Gastrocnemius medialis (tissue), 4 donors: ENCODE results near the gene SLC25A21. TPM values are rescaled to one million over a fixed set of nuclear protein-coding genes. Genes with fewer than 3 reads are reported as not detected.

Experiments used
- ATAC-seq, 2 donors: fragments of 150-250 bp; one replicate each; pipeline ENCODE4 v1.9.1; 2016
- DNase-seq, 2 donors: peaks; one replicate each; pipeline ENCODE4 v3.0.0-alpha.2; 2019
- H3K27ac ChIP-seq, 4 donors: fragments of 200-600 bp; sonication (generic); 1 replicate in 1 of 4; 2 replicates in 3 of 4; pipeline ENCODE4 v1.5.1; 2016 to 2018; ENCODE audit warnings: mild to moderate bottlenecking in 2 of 4, moderate library complexity in 1 of 4
- H3K27me3 ChIP-seq, 3 donors: fragments of 200-600 bp; sonication (generic) in 2 of 3; 1 replicate in 1 of 3; 2 replicates in 2 of 3; pipeline versions ENCODE4 v1.5.1 to v1.6.0; 2016 to 2019; ENCODE audit warnings: mild to moderate bottlenecking in 1 of 3, moderate library complexity in 1 of 3
- H3K36me3 ChIP-seq, 2 donors: fragments of 200-600 bp; sonication (generic) in 1 of 2; one replicate each; pipeline ENCODE4 v1.5.1; 2017 to 2018
- H3K4me1 ChIP-seq, 2 donors: fragments of 200-600 bp; sonication (generic) in 1 of 2; one replicate each; pipeline ENCODE4 v1.5.1; 2016 to 2017; ENCODE audit warnings: mild to moderate bottlenecking in 2 of 2
- H3K4me3 ChIP-seq, 4 donors: fragments of 200-600 bp; sonication (generic) in 3 of 4; 1 replicate in 1 of 4; 2 replicates in 3 of 4; pipeline ENCODE4 v1.5.1; 2016 to 2019; ENCODE audit warnings: mild to moderate bottlenecking in 2 of 4
- H3K9me3 ChIP-seq, 3 donors: fragments of 200-600 bp; sonication (generic) in 2 of 3; 1 replicate in 1 of 3; 2 replicates in 2 of 3; pipeline ENCODE4 v1.5.1; 2016 to 2019
- CTCF ChIP-seq, 5 experiments: fragments of 450-650 bp in 3 of 5; fragments of 200-600 bp in 2 of 5; sonication (generic) in 2 of 5; IDR thresholded peaks in 4 of 5; conservative IDR thresholded peaks in 1 of 5; 1 replicate in 4 of 5; 2 replicates in 1 of 5; pipeline ENCODE4 v1.5.1; 2016 to 2019; ENCODE audit warnings: antibody characterized with exemption in 5 of 5, mild to moderate bottlenecking in 3 of 5, moderate library complexity in 3 of 5
- POLR2A ChIP-seq, 2 donors: fragments of 450-650 bp; IDR thresholded peaks; one replicate each; pipeline ENCODE4 v1.6.1; 2017; ENCODE audit warnings: antibody characterized with exemption in 2 of 2, mild to moderate bottlenecking in 2 of 2, moderate library complexity in 2 of 2
- in situ Hi-C, 4 donors: fragments of 200-750 bp; cut with MboI; loops; one replicate each; pipeline versions ENCODE4 v1.15.0 to v1.8.0; 2017; ENCODE audit warnings: low sequenced_read_pairs in 4 of 4
- intact Hi-C: fragments of 100-400 bp; cut with DNase I; formaldehyde crosslinking; loops from one replicate; pipeline ENCODE4 v1.15.1; 2023; ENCODE audit warnings: low total_unique reads
- total RNA-seq, 4 donors: library from RNA; depleted of rRNA; stranded (reverse); fragments of >200 nt; gene quantifications; one replicate each; pipeline versions ENCODE4 v1.1.0 to v1.2.3, GENCODE V29; 2016

Gene SLC25A21
- total RNA-seq, 4 donors from 2014 or later: 1.9 TPM; not detected in 3

GRCh38 chr14:36938678-36939077, 233.7 kb downstream of the SLC25A21 start:
- no peaks in the 10 kb centered on the region for H3K4me1 ChIP-seq
- H3K27ac ChIP-seq: no peak overlapping the region
- TF ChIP-seq POLR2A (IDR thresholded peaks at IDR 0.05) (no peak), CTCF (IDR thresholded peaks at IDR 0.05 in 4 of 5, conservative IDR thresholded peaks at IDR 0.05 in 1 of 5) (no peak)
- DNase-seq: no peak
- no peaks in the 10 kb centered on the region for H3K27me3 ChIP-seq
- intact Hi-C loops (no loop called here), in situ Hi-C loops (loop anchor here in 2 of 4 donors (25.0 kb wide), 3 partner anchors 276 to 376 kb away; partner anchors contain the start of gene PAX9 (in 1 of the 2))
- H3K36me3 ChIP-seq: no peaks in the 10 kb centered on the region
- H3K4me3 ChIP-seq: no peak overlapping the region
- H3K9me3 ChIP-seq: no peaks in the 10 kb centered on the region
- no peak for ATAC-seq

- TF ChIP-seq CTCF (IDR thresholded peaks at IDR 0.05 in 4 of 5, conservative IDR thresholded peaks at IDR 0.05 in 1 of 5) (no peak), POLR2A (IDR thresholded peaks at IDR 0.05) (no peak)
- Histone ChIP-seq H3K9me3 (no peaks in the 10 kb centered on the region), H3K27me3 (no peaks in the 10 kb centered on the region), H3K4me3 (no peak overlapping the region), H3K36me3 (no peaks in the 10 kb centered on the region), H3K27ac (no peak overlapping the region), H3K4me1 (no peaks in the 10 kb centered on the region)
- ATAC-seq: no peak
- intact Hi-C loops: no loop called here
- no peak for DNase-seq
- in situ Hi-C loops: loop anchor here in 2 of 4 donors (25.0 kb wide), 3 partner anchors 274 to 374 kb away; partner anchors contain the start of gene PAX9 (in 1 of the 2)
These were observed 236.3 kb downstream of the SLC25A21 start for GRCh38 chr14:36935976-36936678.

- TF ChIP-seq CTCF (IDR thresholded peaks at IDR 0.05 in 4 of 5, conservative IDR thresholded peaks at IDR 0.05 in 1 of 5) (no peak), POLR2A (IDR thresholded peaks at IDR 0.05) (no peak)
- Histone ChIP-seq H3K36me3 (no peaks in the 10 kb centered on the region), H3K27me3 (no peaks in the 10 kb centered on the region), H3K4me1 (no peaks in the 10 kb centered on the region), H3K4me3 (no peak overlapping the region), H3K27ac (no peak overlapping the region), H3K9me3 (no peaks in the 10 kb centered on the region)
- DNase-seq (no peak), ATAC-seq (no peak)
- in situ Hi-C loops (loop anchor here in 2 of 4 donors (25.0 kb wide), 3 partner anchors 272 to 372 kb away; partner anchors contain the start of gene PAX9 (in 1 of the 2)), intact Hi-C loops (no loop called here)
These were observed 238.1 kb downstream of the SLC25A21 start for GRCh38 chr14:36934304-36934703.

GRCh38 chr14:36931791-36932190, 240.6 kb downstream of the SLC25A21 start:
- in situ Hi-C loops (loop anchor here in 2 of 4 donors (25.0 kb wide), 3 partner anchors 269 to 369 kb away; partner anchors contain the start of gene PAX9 (in 1 of the 2)), intact Hi-C loops (no loop called here)
- no peak overlapping the region for H3K4me3 ChIP-seq
- H3K36me3 ChIP-seq: no peaks in the 10 kb centered on the region
- no peak overlapping the region for H3K27ac ChIP-seq
- no peak for TF ChIP-seq POLR2A (IDR thresholded peaks at IDR 0.05)
- no peak for TF ChIP-seq CTCF (IDR thresholded peaks at IDR 0.05 in 4 of 5, conservative IDR thresholded peaks at IDR 0.05 in 1 of 5)
- H3K9me3 ChIP-seq: no peaks in the 10 kb centered on the region
- DNase-seq: no peak
- ATAC-seq: no peak
- no peaks in the 10 kb centered on the region for H3K4me1 ChIP-seq
- H3K27me3 ChIP-seq: no peaks in the 10 kb centered on the region
